HepG2 (cell line): ENCODE measurements around the gene TMEM145. TPM values are rescaled to one million over a fixed set of nuclear protein-coding genes. Genes with fewer than 3 reads are reported as not detected.

Source experiments
- ATF7 ChIP-seq, 2 experiments: fragments of 450-650 bp in 1 of 2; sonication (generic) in 1 of 2; formaldehyde crosslinking in 1 of 2; IDR thresholded peaks; 2 replicates each; pipeline versions ENCODE4 v1.4.0 to v1.6.1; 2016 to 2020; ENCODE audit warnings: antibody characterized with exemption in 1 of 2, mild to moderate bottlenecking in 1 of 2, missing genetic modification reagents in 1 of 2
- HINFP ChIP-seq: sonication (generic); formaldehyde crosslinking; IDR thresholded peaks from 2 replicates; pipeline ENCODE4 v1.4.0; 2020; ENCODE audit warnings: low read depth, mild to moderate bottlenecking, missing genetic modification reagents
- IRF1 ChIP-seq: sonication (generic); formaldehyde crosslinking; IDR thresholded peaks from 2 replicates; pipeline ENCODE4 v1.4.0; 2020; ENCODE audit warnings: low read depth, mild to moderate bottlenecking, missing genetic modification reagents
- JUND ChIP-seq: sonication (generic); formaldehyde crosslinking; IDR thresholded peaks from 2 replicates; pipeline ENCODE4 v1.8.0; 2022; ENCODE audit warnings: mild to moderate bottlenecking, missing genetic modification reagents
- MATR3 ChIP-seq: sonication (generic); formaldehyde crosslinking; IDR thresholded peaks from 2 replicates; pipeline ENCODE4 v1.4.0; 2020; ENCODE audit warnings: missing genetic modification reagents
- MYNN ChIP-seq: sonication (generic); formaldehyde crosslinking; IDR thresholded peaks from 2 replicates; pipeline ENCODE4 v1.4.0; 2020; ENCODE audit warnings: mild to moderate bottlenecking, low read depth, missing genetic modification reagents
- NFATC3 ChIP-seq: sonication (generic); formaldehyde crosslinking; IDR thresholded peaks from 2 replicates; pipeline ENCODE4 v1.5.1; 2020; ENCODE audit warnings: mild to moderate bottlenecking, missing genetic modification reagents
- NR1H2 ChIP-seq: sonication (generic); formaldehyde crosslinking; IDR thresholded peaks from 2 replicates; pipeline ENCODE4 v1.8.1; 2022; ENCODE audit warnings: low read depth, missing genetic modification reagents, borderline replicate concordance
- RFXAP ChIP-seq: sonication (generic); formaldehyde crosslinking; IDR thresholded peaks from 2 replicates; pipeline ENCODE4 v1.4.0; 2020; ENCODE audit warnings: missing genetic modification reagents, borderline replicate concordance
- SMYD3 ChIP-seq: sonication (generic); formaldehyde crosslinking; IDR thresholded peaks from 2 replicates; pipeline ENCODE4 v1.8.1; 2023; ENCODE audit warnings: mild to moderate bottlenecking, missing genetic modification reagents
- SPEN ChIP-seq: sonication (generic); formaldehyde crosslinking; IDR thresholded peaks from 2 replicates; pipeline ENCODE4 v1.5.1; 2020; ENCODE audit warnings: low read depth, mild to moderate bottlenecking, missing genetic modification reagents
- TBX2 ChIP-seq: sonication (generic); formaldehyde crosslinking; IDR thresholded peaks from 2 replicates; pipeline ENCODE4 v1.5.0; 2020; ENCODE audit warnings: missing genetic modification reagents, mild to moderate bottlenecking, borderline replicate concordance
- UBTF ChIP-seq: sonication (generic); formaldehyde crosslinking; IDR thresholded peaks from 2 replicates; pipeline ENCODE4 v1.4.0; 2020; ENCODE audit warnings: mild to moderate bottlenecking, missing genetic modification reagents
- ZFP36 ChIP-seq: fragments of 150-350 bp; IDR thresholded peaks from 2 replicates; pipeline ENCODE4 v1.6.1; 2018; ENCODE audit warnings: borderline replicate concordance, low read length, low read depth; ENCODE audit not compliant: partially characterized antibody
- ZNF329 ChIP-seq: sonication (generic); formaldehyde crosslinking; IDR thresholded peaks from 2 replicates; pipeline ENCODE4 v1.9.0; 2021; ENCODE audit warnings: low read depth, mild to moderate bottlenecking, missing genetic modification reagents
- ZNF619 ChIP-seq: sonication (generic); formaldehyde crosslinking; IDR thresholded peaks from 2 replicates; pipeline ENCODE4 v1.4.0; 2020; ENCODE audit warnings: mild to moderate bottlenecking, missing genetic modification reagents
- ZNF737 ChIP-seq: sonication (generic); formaldehyde crosslinking; IDR thresholded peaks from 2 replicates; pipeline ENCODE4 v1.5.0; 2020; ENCODE audit warnings: missing genetic modification reagents, mild to moderate bottlenecking, borderline replicate concordance
- ZNF776 ChIP-seq: sonication (generic); formaldehyde crosslinking; IDR thresholded peaks from 2 replicates; pipeline ENCODE4 v1.4.0; 2020; ENCODE audit warnings: mild to moderate bottlenecking, missing genetic modification reagents
- ZSCAN22 ChIP-seq: sonication (generic); formaldehyde crosslinking; IDR thresholded peaks from 2 replicates; pipeline ENCODE4 v1.4.0; 2020; ENCODE audit warnings: mild to moderate bottlenecking, missing genetic modification reagents
- polyA plus RNA-seq, 8 experiments: library from polyadenylated mRNA; depleted of rRNA in 3 of 8; stranded (reverse) in 7 of 8; unstranded in 1 of 8; fragments of >200 nt; fragmentation: Illumina TruSeq in 4 of 8; extraction: Trizol in 4 of 8; gene quantifications; 2 replicates each; pipeline versions ENCODE4 v1.2.1 to v1.2.3, GENCODE V29; 2011 to 2016; ENCODE audit warnings: low read depth in 4 of 8, missing spikeins in 1 of 8, mixed read lengths in 1 of 8; ENCODE audit not compliant: insufficient read depth in 1 of 8
- total RNA-seq, 5 experiments: library from RNA; depleted of rRNA; stranded (reverse); fragments of >200 nt; fragmentation: Illumina TruSeq; extraction: Trizol; gene quantifications; 2 replicates each; pipeline ENCODE4 v1.2.3, GENCODE V29; 2016; ENCODE audit warnings: low read depth in 1 of 5
- TF ChIP-seq, protein P1 (sequence below): sonication (generic); formaldehyde crosslinking; conservative IDR thresholded peaks from 2 replicates; pipeline ENCODE4 v1.4.0; 2020; ENCODE audit warnings: missing genetic modification reagents
- TF ChIP-seq, protein P2 (sequence below): IDR thresholded peaks from 2 replicates; pipeline ENCODE4 v1.6.1; 2016

TMEM145 gene
- total and polyA plus RNA-seq, 2 of the 13 experiments (the other 11 are each of a cell fraction or from before 2014, with no cell fraction given), result 0.07 to 5.1 TPM

- TF ChIP-seq, protein P1, sequence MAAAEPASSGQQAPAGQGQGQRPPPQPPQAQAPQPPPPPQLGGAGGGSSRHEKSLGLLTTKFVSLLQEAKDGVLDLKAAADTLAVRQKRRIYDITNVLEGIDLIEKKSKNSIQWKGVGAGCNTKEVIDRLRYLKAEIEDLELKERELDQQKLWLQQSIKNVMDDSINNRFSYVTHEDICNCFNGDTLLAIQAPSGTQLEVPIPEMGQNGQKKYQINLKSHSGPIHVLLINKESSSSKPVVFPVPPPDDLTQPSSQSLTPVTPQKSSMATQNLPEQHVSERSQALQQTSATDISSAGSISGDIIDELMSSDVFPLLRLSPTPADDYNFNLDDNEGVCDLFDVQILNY (CRISPR knock-in tag), result peak; percentile 89
- TF ChIP-seq IRF1 (no peak), MYNN (CRISPR knock-in tag) (no peak), TBX2 (peak; percentile 64; the same call in 1 of the 2 replicates), NFATC3 (CRISPR knock-in tag) (no peak), SPEN (CRISPR knock-in tag) (peak; percentile 19; the same call in 1 of the 2 replicates), ZNF776 (CRISPR knock-in tag) (peak; percentile 72; the same call in 1 of the 2 replicates), RFXAP (CRISPR knock-in tag) (peak; percentile 96), MATR3 (no peak), JUND (CRISPR knock-in tag) (peak; percentile 38; the same call in 1 of the 2 replicates), SMYD3 (no peak), ZSCAN22 (CRISPR knock-in tag) (no peak), ZNF737 (CRISPR knock-in tag) (no peak), NR1H2 (CRISPR knock-in tag) (peak; percentile 28; the same call in 1 of the 2 replicates), ZNF329 (CRISPR knock-in tag) (no peak; the same call in 1 of the 2 replicates), ZFP36 (no peak), UBTF (CRISPR knock-in tag) (no peak; the same call in 1 of the 2 replicates), ZNF619 (CRISPR knock-in tag) (no peak), HINFP (peak; percentile 27; the same call in 1 of the 2 replicates), ATF7 (IDR thresholded peaks at IDR 0.05) (no peak), ATF7 (CRISPR knock-in tag; IDR thresholded peaks at IDR 0.05) (no peak)
- TF ChIP-seq, protein P2, sequence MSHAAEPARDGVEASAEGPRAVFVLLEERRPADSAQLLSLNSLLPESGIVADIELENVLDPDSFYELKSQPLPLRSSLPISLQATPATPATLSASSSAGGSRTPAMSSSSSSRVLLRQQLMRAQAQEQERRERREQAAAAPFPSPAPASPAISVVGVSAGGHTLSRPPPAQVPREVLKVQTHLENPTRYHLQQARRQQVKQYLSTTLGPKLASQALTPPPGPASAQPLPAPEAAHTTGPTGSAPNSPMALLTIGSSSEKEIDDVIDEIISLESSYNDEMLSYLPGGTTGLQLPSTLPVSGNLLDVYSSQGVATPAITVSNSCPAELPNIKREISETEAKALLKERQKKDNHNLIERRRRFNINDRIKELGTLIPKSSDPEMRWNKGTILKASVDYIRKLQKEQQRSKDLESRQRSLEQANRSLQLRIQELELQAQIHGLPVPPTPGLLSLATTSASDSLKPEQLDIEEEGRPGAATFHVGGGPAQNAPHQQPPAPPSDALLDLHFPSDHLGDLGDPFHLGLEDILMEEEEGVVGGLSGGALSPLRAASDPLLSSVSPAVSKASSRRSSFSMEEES (CRISPR knock-in tag), result no peak
Observed at GRCh38 chr19:42279902-42280814, 33.0 kb upstream of the TMEM145 start (continued).
